CD14-positive monocyte (primary cell): ENCODE data around the gene NUAK1. TPM values are rescaled to one million over a fixed set of nuclear protein-coding genes. Genes with fewer than 3 reads are reported as not detected.

Experiments used
- DNase-seq, 3 donors: peaks; one replicate each; pipeline ENCODE4 v3.0.0-alpha.2; 2011 to 2022
- H2AFZ ChIP-seq: 2 replicates; pipeline ENCODE4 v1.6.0; 2012; ENCODE audit warnings: mild to moderate bottlenecking, low read depth, low read length, inconsistent platforms; ENCODE audit not compliant: insufficient read depth, poor library complexity, severe bottlenecking
- H3K27ac ChIP-seq, 2 donors: 1 replicate in 1 of 2; 2 replicates in 1 of 2; pipeline ENCODE4 v1.5.1; 2012 to 2013; ENCODE audit warnings: low read length in 2 of 2, control low read depth in 1 of 2, inconsistent platforms in 1 of 2, low read depth in 1 of 2, mild to moderate bottlenecking in 1 of 2
- H3K27me3 ChIP-seq, 2 donors: one replicate each; pipeline versions ENCODE4 v1.6.0 to v1.6.1; 2011 to 2013; ENCODE audit warnings: low read length in 2 of 2; ENCODE audit not compliant: control insufficient read depth in 2 of 2, insufficient read depth in 2 of 2
- H3K36me3 ChIP-seq, 2 donors: replicated peaks in 1 of 2; 1 replicate in 1 of 2; 2 replicates in 1 of 2; pipeline versions ENCODE4 v1.5.1 to v1.6.1; 2012 to 2013; ENCODE audit warnings: low read length in 2 of 2, control low read depth in 1 of 2, inconsistent platforms in 1 of 2, mild to moderate bottlenecking in 1 of 2; ENCODE audit not compliant: insufficient read depth in 2 of 2, control insufficient read depth in 1 of 2
- H3K4me1 ChIP-seq, 2 donors: 1 replicate in 1 of 2; 2 replicates in 1 of 2; pipeline versions ENCODE4 v1.5.1 to v1.6.1; 2012 to 2013; ENCODE audit warnings: low read length in 2 of 2, control low read depth in 1 of 2, inconsistent platforms in 1 of 2, mild to moderate bottlenecking in 1 of 2, moderate library complexity in 1 of 2; ENCODE audit not compliant: insufficient read depth in 2 of 2, control insufficient read depth in 1 of 2
- H3K4me2 ChIP-seq: replicated peaks from 2 replicates; pipeline ENCODE3; 2012; ENCODE audit warnings: low read length, moderate library complexity, mild to moderate bottlenecking; ENCODE audit not compliant: poor library complexity, severe bottlenecking; ENCODE audit errors: extremely low read depth
- H3K4me3 ChIP-seq, 3 experiments: fragments of 200-600 bp in 1 of 3; sonication (generic) in 1 of 3; replicated peaks in 1 of 3; 1 replicate in 2 of 3; 2 replicates in 1 of 3; pipeline ENCODE4 v1.5.1; 2011 to 2013; ENCODE audit warnings: low read length in 3 of 3, mild to moderate bottlenecking in 3 of 3, control low read depth in 2 of 3, low read depth in 2 of 3, inconsistent platforms in 1 of 3, moderate library complexity in 1 of 3
- H3K79me2 ChIP-seq: 2 replicates; pipeline ENCODE4 v1.6.0; 2012; ENCODE audit warnings: mild to moderate bottlenecking, control low read depth, inconsistent platforms, low read length, moderate library complexity; ENCODE audit not compliant: insufficient read depth
- H3K9ac ChIP-seq: 2 replicates; pipeline ENCODE4 v1.6.0; 2017; ENCODE audit warnings: low read length, mild to moderate bottlenecking; ENCODE audit not compliant: insufficient read depth, poor library complexity, severe bottlenecking
- H3K9me3 ChIP-seq, 2 donors: replicated peaks in 1 of 2; 1 replicate in 1 of 2; 2 replicates in 1 of 2; pipeline versions ENCODE4 v1.5.1 to v1.6.1; 2012 to 2013; ENCODE audit warnings: low read length in 2 of 2, control low read depth in 1 of 2; ENCODE audit not compliant: control insufficient read depth in 1 of 2, insufficient read depth in 1 of 2
- H4K20me1 ChIP-seq: 2 replicates; pipeline ENCODE4 v1.6.0; 2012; ENCODE audit warnings: mild to moderate bottlenecking, low read length, control low read depth, moderate library complexity; ENCODE audit not compliant: insufficient read depth
- H3K27ac Mint-ChIP-seq, 7 donors: one replicate each; pipeline ENCODE4 v1.8.0; 2020; ENCODE audit warnings: mild to moderate bottlenecking in 7 of 7, mixed read lengths in 7 of 7, moderate library complexity in 6 of 7, inconsistent platforms in 2 of 7
- H3K27me3 Mint-ChIP-seq, 3 donors: one replicate each; pipeline ENCODE4 v1.8.0; 2021 to 2022; ENCODE audit warnings: low read depth in 3 of 3, mild to moderate bottlenecking in 3 of 3, mixed read lengths in 3 of 3, moderate library complexity in 3 of 3, inconsistent platforms in 1 of 3
- H3K36me3 Mint-ChIP-seq, 2 donors: one replicate each; pipeline ENCODE4 v1.8.0; 2020; ENCODE audit warnings: mixed read lengths in 2 of 2, inconsistent platforms in 1 of 2, mild to moderate bottlenecking in 1 of 2
- H3K4me1 Mint-ChIP-seq: one replicate; pipeline ENCODE4 v1.8.0; 2020; ENCODE audit warnings: mild to moderate bottlenecking, mixed read lengths
- H3K4me3 Mint-ChIP-seq, 2 donors: one replicate each; pipeline ENCODE4 v1.8.0; 2020; ENCODE audit warnings: mild to moderate bottlenecking in 2 of 2, mixed read lengths in 2 of 2, moderate library complexity in 1 of 2
- H3K9me3 Mint-ChIP-seq, 7 donors: one replicate each; pipeline ENCODE4 v1.8.0; 2020 to 2022; ENCODE audit warnings: mixed read lengths in 7 of 7, mild to moderate bottlenecking in 6 of 7, moderate library complexity in 6 of 7, inconsistent platforms in 2 of 7
- WGBS: methylation state at CpG from one replicate; pipeline ENCODE4 v1.1.5; 2013; ENCODE audit warnings: missing lambda C conversion rate; ENCODE audit not compliant: insufficient coverage; 5-methylcytosine and 5-hydroxymethylcytosine counted together
- intact Hi-C, 2 donors: fragments of 100-400 bp; cut with micrococcal nuclease; formaldehyde crosslinking; loops; one replicate each; pipeline versions ENCODE4 v1.15.0 to v1.15.1; 2023
- polyA plus RNA-seq, 3 donors: library from polyadenylated mRNA; depleted of rRNA in 1 of 3; unstranded in 2 of 3; stranded (reverse) in 1 of 3; fragments of 300-500 nt in 2 of 3; fragments of >200 nt in 1 of 3; fragmentation: Illumina TruSeq in 2 of 3; gene quantifications; 1 replicate in 2 of 3; 2 replicates in 1 of 3; pipeline ENCODE4 v1.2.3, GENCODE V29; 2012 to 2021
- TF ChIP-seq, protein P1 (sequence below): fragments of 200-600 bp; IDR thresholded peaks from one replicate; pipeline ENCODE4 v1.8.0; 2022; ENCODE audit warnings: antibody characterized with exemption, mild to moderate bottlenecking

The NUAK1 gene
- polyA plus RNA-seq, 3 donors = not detected

DNA sequence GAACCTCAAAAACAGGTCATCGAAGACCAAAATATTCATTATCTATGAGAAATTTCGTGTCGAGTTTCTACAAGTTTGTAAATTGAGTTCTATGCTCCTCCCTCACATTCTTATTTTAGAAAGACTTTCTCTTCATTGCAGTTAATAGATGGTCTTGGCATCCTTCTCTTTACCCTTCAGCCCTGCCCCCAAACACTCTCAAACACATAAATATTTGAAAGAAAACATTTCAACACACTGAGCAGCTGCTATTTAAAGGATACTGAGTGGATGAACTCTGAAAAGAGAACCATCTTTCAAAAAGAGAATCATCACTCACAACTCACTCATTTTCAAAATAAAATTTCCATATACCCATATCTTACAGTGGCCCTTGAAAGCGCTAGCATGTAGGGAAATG lies 67.1 kb downstream of the NUAK1 start:
- TF ChIP-seq, protein P1, sequence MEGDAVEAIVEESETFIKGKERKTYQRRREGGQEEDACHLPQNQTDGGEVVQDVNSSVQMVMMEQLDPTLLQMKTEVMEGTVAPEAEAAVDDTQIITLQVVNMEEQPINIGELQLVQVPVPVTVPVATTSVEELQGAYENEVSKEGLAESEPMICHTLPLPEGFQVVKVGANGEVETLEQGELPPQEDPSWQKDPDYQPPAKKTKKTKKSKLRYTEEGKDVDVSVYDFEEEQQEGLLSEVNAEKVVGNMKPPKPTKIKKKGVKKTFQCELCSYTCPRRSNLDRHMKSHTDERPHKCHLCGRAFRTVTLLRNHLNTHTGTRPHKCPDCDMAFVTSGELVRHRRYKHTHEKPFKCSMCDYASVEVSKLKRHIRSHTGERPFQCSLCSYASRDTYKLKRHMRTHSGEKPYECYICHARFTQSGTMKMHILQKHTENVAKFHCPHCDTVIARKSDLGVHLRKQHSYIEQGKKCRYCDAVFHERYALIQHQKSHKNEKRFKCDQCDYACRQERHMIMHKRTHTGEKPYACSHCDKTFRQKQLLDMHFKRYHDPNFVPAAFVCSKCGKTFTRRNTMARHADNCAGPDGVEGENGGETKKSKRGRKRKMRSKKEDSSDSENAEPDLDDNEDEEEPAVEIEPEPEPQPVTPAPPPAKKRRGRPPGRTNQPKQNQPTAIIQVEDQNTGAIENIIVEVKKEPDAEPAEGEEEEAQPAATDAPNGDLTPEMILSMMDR = no peak
- no peaks in the 10 kb centered on the region for H3K36me3 Mint-ChIP-seq
- H3K9ac ChIP-seq = no peak overlapping the region
- H3K27ac Mint-ChIP-seq = no peak overlapping the region
- no peak overlapping the region for H3K4me3 Mint-ChIP-seq
- no peaks in the 10 kb centered on the region for H3K4me1 ChIP-seq
- intact Hi-C loops = no loop called here
- no peaks in the 10 kb centered on the region for H3K36me3 ChIP-seq
- peaks cover 5 to 9% (median 7%) of the 10 kb centered on the region in 3 donors for H3K27me3 Mint-ChIP-seq
- no peaks in the 10 kb centered on the region for H3K79me2 ChIP-seq
- peaks cover 0 to 10% of the 10 kb centered on the region in 2 donors for H3K9me3 ChIP-seq
- peaks cover 0 to 2% of the 10 kb centered on the region in 2 donors for H3K27me3 ChIP-seq
- no peak overlapping the region for H3K27ac ChIP-seq
- H3K9me3 Mint-ChIP-seq = peaks cover 0 to 11% (median 6%) of the 10 kb centered on the region in 7 donors
- no peak overlapping the region for H3K4me2 ChIP-seq
- H4K20me1 ChIP-seq = no peaks in the 10 kb centered on the region
- no peak overlapping the region for H3K4me3 ChIP-seq
- H3K4me1 Mint-ChIP-seq = no peaks in the 10 kb centered on the region
- H2AFZ ChIP-seq = no peak overlapping the region
- DNase-seq = no peak
- no CpG with 5 or more reads among the region's 4 CpGs for WGBS

DNA sequence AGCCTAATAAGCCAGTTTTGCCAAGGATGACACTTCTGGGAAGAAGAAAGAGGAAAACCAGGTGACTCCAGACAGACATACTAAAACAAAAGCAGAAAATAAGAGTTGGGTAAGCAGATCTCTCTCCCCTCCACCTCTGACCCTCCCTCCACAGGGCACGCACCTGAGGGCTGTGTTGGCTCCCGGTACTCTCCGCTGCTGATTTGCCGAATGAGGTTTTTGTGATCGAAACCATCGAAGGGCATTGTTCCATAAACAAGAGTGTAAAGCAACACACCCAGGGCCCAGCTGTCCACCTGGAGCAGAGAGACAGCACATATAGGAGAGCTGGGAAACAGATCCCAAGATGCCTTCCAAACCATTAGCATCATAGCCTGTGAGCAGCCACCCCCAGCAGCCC lies 68.1 kb downstream of the NUAK1 start:
- WGBS = 95% methylated on average over 5 of the region's 6 CpGs
- H3K9me3 Mint-ChIP-seq = peaks cover 0 to 15% (median 8%) of the 10 kb centered on the region in 7 donors
- Histone ChIP-seq H3K4me3 (no peak overlapping the region), H3K4me2 (no peak overlapping the region), H3K36me3 (no peaks in the 10 kb centered on the region), H3K4me1 (no peaks in the 10 kb centered on the region), H4K20me1 (no peaks in the 10 kb centered on the region), H3K9ac (no peak overlapping the region), H3K9me3 (peaks cover 0 to 12% of the 10 kb centered on the region in 2 donors), H3K79me2 (no peaks in the 10 kb centered on the region), H3K27ac (no peak overlapping the region), H3K27me3 (peaks cover 0 to 2% of the 10 kb centered on the region in 2 donors), H2AFZ (no peak overlapping the region)
- TF ChIP-seq, protein P1 = no peak
- no peak overlapping the region for H3K27ac Mint-ChIP-seq
- no peaks in the 10 kb centered on the region for H3K4me1 Mint-ChIP-seq
- DNase-seq = no peak
- no peak overlapping the region for H3K4me3 Mint-ChIP-seq
- H3K36me3 Mint-ChIP-seq = no peaks in the 10 kb centered on the region
- intact Hi-C loops = no loop called here
- peaks cover 5 to 12% (median 6%) of the 10 kb centered on the region in 3 donors for H3K27me3 Mint-ChIP-seq
